ENCODE results near the gene UQCC5.
A peak's percentile ranks its signal among the peaks of the same experiment; 100 is the strongest.

The UQCC5 gene

DNA sequence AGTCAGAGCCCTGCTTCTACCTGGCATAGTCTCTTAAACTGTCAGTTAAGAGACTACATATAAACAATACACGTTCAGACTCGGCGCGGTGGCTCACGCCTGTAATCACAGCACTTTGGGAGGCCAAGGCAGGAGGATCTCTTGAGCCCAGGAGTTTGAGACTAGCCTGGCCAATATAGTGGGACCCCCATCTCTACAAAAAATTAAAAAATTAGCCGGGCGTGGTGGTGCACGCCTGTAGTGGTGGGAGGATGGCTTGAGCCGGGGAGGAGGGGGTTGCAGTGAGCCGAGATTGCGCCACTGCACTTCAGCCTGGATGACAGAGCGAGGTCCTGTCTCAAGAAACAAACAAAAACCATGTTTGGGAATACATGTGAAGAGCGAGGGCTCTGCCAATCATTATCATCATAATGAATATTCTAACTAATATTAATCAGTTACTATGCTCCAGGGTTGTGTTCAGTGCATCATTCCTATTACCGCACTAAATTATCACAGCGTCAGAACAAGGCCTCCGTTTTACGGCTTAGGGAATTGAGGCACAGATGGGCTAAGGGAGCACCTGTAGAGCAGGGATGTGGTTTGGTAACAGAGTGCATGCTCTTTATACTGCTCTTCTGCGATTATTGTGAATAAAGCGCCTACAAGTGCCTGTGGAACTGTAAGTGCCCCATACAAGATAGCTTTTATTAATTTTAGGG, 844 bp upstream of the UQCC5 start:
- no peak for DNase-seq

DNA sequence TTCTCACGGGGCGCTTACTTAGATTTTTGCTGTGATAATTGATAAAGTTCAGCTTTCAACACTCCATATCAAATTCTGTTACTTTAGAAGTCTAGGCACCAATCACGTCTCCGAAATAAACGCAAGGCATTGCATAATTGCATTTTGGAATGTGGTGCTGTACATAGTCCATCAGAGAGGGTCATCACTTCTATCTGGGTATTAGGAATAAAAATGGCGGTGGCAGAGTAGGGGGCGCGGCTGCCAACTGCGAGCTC, 365 bp upstream of the UQCC5 start:
- DNase-seq: no peak

DNA sequence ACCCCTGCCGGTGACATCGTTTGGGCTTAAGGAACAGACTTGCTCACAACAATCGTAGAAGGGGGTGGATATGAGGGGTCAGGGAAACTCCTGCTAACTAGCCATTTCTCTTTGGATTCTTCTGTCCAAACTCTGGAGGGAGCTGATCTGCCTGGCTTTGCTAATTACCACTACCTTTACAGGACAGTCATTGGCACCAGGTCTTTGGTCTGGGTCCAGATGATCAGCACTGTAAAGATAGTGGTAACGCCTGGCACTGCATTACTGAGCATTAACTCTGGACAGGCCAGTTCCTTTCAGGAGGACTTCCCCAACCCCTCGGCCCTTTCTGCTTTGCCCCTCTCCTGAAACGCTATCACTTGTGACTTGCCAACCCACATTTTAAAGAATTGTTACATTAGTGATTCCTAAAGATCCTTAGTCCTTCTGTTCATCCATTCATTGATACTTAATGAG, 788 bp downstream of the UQCC5 start:
- DNase-seq: peak; percentile 64

DNA sequence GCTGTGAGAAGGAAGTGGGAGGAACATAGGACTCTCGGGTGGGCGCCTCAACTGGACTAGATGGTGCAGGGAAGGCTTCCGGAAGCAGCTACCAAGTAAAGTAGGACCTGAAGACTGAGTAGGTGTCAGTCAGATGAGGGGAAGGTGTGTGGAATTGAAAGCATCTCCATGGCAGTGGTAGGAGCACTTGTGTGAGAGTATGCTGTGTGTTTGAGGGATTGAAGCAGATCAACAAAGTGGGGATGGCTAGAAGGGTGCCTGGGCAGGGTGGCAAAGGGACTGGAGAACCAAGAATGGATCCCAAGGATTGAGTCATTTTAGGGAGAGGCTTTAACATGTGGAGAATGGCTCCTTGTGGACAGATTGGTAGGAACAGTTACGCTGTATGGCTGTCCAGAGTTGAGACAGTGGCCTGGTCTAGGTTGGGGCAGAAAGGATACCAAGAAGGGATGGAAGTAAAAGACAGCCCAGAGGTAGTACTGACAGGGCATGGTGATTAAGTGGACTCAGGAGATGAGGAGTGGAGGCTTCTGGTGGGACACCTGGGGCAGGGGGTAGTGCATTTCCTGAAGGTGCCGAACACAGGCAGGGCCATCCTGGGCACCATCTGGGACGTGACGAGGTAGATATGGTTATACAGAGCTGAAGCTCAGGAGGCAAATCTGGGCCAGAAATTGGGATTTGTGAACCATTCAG, 1.5 kb downstream of the UQCC5 start:
- DNase-seq: no peak

DNA sequence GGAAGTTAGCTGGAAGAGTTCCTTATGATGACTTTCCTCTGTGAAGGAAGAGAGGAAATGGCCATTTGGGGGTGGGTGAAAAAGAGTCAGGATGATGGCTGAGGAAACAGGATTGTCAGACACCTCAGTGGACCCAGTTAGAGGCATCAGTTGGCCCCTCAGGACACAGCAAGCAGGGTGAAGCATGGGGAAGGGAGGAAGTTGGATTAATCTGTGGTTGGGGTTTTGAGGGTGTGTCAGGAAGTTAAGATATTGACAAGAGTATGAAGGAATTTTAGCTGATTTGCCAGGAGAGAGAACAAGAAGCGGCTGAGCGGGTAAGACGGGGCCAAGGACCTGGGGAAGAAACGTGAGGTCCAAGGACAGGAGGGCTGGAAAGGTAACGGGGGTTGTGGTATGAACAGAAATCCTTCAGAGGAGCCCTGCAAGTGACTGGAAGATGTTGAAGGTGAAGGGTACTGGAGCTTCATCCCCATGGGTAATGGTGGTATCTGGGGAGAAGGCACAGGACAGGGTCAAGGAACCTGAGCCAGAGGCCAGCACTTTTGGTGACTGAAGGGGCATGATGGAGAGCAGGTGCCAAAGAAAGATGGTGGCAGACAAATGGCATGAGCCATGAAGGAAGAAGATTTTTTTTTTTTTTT, 2.7 kb downstream of the UQCC5 start:
- no peak for DNase-seq

DNA sequence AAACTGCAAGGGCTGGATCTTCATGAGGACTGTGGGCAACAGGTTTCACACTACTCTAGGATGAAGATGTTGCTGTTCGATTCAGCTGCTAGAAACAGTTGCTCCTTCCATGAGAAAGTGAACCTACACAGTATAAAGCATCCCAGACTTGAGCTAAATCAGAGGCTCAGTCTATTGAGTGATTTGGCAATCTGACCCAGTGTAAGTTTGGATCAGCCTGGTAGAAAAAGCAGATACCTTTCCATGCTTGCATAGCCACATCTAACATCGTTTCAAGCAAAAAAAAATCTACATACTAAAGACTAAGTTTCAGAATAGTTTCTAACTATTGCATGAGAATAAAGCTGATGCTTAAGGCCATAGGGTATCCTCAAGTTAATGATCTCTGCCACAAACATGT, 4.6 kb downstream of the UQCC5 start:
- no peak for DNase-seq

DNA sequence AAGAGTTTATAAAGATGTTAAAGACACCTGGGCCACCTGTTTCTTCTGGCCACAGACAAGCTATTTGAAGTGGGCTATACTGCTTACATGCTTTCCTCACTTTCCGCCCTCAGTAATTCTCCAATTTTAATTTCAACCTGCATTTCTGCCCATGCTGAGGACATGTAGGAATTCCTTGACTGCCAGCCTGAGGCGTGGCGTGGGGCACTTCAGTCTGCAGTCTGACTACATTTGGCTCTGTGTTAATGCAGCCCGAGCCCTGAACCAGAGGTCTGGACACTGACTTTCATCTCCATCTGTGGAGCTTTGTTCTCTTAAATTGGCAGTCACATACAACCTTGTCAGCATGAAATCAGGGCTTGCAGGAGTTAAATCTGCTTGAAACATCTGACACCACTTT, 8.5 kb downstream of the UQCC5 start:
- no peak for DNase-seq

DNA sequence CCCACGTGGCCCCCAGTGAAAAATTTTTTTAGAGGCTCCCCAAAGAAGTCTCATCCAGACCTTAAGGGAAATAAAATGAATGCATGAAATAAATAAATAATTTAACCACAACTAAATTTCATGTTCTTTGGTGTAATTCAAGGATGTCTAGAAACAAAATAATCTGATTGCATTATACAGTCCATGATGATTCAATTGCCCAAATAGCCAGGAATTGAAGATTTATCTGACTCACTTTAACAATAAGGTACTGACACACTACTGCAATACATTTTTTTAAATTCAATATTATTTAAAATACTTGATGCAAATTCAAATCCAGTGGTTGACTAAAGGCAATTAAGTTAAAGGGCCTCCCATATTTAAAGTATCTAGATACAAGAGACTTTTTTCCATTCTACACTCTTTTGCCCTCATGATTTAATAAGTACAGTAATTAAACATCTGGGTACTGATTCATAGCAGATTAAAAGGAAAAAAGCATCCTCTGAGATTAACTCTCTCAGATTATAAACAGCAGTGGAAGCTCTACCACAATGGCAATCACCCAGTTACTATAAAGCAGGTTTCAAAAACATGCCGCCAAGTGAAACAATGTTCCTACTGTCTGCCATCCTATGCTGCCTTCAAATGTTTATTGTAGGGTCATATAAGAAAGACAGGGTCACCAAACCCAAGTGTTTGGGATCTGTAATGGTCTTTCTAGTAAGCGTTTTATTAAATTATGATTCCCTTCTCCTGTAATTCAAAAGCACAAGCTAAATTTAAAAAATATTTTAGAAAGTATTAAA, 9.9 kb downstream of the UQCC5 start:
- DNase-seq: no peak

DNA sequence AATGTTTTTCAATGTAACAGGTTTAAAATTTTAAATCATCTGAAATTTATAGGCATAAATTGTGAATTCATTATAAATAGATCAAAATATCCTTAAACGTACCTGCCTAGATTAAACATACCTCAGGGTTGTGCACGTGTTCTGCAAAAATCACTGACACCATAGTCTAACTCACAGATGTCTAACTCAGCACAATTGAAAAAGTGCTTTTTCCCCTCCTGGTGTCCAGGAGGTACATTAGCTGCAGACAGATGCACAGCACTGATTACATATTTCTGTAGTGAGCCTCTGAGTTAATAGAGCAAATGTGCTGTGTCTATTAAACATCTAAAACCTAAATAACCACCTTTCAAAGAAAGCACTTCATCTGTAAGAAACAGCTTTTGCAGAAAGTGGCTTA, 10.7 kb downstream of the UQCC5 start:
- DNase-seq: peak; percentile 33

DNA sequence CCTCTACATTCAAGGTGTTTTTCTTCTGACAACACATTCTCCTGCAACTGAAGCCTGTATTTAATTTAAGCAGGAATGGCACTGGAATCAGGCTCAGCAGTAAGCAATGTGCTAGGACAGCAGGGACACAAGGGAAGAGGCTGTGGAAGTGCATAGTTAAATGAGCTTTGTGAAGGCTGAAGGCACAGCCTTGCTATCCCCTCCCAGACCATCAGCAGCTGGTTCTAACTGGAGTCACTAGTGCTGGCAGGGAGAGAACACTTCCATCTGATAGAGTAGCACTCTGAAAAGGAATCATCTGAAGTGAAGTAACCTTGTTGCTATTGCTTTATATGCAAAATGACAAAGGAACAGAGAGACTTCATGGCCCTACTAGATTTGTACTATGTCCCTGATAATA, 14.7 kb downstream of the UQCC5 start:
- no peak for DNase-seq

DNA sequence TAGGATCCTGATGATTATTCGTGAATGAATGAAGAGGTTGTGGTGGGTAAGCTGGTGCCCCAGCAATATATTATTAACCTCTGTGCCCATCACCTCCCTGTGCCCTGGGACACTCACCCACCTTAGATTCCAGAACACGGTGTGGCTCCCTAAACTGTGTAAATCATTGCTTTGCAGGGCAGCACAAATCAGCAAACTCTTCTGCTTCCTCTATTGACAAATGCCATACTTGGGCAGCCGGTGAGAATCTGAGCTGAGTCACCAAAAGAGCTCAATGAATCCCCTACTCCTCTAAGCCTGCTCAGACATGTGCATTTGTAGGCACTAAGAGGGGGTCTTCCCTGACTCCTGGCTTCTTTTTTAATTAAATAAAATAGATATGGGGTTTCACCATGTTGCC, 15.7 kb downstream of the UQCC5 start:
- no peak for DNase-seq

DNA sequence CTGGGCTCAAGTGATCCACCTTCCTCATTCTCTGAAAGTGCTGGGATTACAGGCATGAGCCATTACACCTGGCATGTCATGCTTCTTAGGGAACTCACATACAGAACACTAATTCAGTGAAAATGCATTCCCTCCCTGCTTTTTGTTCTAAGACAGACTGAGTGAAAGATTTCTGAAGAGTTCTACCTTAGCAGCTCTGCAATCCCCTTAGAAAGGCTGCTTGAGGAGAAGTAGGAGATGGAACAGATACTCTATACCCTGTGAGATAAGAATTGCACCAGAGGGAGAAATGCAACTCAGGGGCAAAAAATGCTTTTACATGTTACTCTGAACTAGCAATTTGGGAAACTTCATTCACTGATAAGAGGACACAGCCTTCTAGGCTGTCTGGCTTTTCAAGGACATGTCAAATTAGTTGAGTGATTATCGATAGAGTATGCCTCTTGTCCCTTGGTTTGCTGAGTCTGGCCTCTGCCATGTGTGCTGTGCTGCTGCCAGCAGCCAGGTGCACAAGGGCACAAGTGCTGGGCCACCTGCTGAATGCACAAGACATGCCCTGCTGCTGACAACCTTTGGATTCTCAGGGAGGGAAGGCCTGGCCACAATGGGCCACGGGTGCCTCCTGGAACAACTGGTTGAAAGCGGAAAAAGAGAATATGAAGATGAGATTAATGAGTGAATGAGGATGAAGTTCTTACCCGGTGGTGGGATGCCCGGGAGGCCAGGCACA, 17.8 kb downstream of the UQCC5 start:
- DNase-seq: no peak

DNA sequence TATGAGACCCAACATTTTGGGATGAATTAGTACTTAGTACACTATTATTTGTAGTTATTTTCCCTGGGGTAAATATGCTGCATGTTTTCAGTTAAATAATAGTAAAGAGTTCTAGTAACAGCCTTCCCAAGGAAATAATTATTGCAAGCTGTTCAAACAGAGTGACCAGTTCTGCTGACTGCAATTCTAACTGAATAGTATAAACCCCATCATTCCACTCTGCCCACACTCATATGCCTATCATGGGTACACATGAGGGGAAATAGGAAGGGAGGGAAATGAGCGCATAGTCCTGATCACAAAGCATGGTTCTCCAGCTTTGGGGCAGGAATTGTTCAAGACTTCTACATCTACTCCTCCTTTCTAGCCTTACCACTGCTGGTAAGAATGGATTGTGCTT, 18.7 kb downstream of the UQCC5 start:
- no peak for DNase-seq

DNA sequence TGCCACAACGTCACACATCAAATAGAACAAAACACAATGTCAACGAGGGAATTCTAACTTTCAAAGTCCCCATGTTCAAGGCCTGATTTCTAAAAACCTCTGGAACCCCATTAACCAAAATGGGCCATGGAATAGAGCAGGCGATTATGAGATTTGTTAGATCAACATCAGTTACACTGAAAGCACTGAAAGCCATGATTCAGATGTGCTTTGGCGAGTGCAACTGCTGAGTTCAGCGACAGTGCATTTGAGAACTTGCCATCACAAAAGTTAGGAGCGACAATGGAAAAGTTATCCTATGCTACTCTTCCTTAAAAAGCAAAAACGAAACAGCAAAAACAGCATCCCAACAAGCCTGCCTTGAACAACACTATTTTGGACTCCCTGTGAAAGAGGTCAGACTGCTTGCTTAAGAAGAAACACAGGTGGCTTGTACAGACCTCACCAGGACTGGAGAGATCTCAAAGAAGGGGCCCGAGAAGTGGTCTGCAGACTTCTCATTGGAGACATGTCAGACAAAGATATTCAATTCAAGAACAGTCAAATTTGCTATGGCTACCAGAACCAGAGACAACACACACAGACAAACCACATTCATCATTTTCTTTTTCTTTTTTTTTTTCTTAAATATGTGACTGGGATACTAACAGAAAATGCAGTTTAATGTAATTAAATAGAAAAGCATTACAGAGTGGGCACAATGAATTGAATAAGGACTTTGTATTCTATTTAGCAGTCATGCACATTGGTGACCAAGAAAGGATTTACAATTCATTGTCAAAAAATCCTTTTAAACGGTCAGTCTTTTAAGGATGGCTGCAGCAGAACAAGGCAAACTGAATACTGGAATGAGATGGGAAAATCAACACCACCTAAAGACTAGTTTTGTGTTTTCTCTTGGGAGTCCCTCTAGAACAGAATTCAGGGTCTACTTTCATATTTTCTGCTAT, 20.9 kb downstream of the UQCC5 start:
- DNase-seq: no peak

DNA sequence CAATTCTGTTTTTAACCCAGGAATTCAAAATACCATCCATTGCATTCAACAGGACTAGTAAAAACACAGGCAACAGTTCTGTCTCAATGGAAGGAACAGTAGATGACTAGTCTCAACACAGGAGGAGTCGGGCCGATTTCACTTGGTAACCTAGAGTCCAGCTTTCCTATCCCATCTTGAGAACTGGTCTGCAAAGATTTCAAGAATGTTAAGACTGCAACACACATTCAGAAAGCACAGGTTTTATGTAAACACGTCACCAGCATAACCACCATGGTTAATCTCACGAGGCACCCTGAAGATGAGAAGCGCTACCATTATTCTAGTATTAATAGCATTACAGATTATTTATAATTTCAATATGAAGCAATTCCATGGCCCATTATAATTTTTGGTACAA, 22.0 kb downstream of the UQCC5 start:
- DNase-seq: no peak

DNA sequence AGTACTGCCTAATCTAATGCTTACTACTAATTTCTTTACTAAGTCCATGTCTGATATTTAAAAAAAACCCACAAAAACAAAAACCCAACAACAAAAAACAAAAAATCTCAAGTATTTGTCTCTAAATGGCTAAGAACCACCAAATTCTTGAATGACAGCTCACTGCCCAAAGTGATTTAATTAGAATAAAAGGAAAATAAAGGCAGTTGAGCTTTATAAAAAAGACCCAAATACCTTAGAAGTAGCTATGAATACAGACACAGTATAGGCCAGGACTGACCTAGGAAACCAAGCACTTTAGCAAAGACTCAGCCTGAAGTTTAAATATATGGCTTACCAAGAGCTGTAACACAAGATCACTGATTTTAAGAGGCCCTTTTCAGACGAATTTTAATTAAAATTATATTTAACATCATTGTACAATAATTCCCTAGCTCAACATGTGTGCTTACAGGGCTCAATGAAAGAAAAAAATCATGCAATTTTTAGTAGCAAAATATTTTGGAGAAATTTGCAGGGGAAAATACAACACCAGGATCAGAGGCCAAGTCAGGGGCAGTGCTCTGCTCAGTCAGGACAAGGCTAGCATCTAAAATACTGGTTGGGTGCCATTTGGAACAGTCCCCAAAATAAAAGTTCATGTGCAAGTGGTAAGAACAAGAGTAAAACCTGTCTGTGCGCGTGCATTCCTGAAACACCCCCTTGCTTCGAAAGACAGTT, 24.8 kb downstream of the UQCC5 start:
- DNase-seq: no peak

DNA sequence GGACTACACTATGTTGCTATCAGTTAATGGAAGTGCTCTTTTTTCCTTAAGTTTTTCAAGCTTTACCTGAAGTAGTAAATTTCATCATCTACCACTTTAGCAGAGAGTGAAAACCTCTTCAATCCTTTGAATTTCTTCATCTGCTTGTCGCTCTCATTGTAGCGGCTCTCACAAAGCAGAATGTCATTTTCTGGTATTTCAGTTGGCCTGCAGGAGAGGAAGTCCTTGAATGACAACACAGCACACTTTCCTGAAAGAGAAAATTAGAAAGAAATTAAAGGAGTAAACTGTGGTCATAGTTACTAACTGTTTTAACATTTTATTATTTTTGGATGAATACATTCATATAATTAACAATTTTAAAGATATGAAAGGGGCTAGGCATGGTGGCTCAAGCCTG, 27.6 kb downstream of the UQCC5 start:
- no peak for DNase-seq

DNA sequence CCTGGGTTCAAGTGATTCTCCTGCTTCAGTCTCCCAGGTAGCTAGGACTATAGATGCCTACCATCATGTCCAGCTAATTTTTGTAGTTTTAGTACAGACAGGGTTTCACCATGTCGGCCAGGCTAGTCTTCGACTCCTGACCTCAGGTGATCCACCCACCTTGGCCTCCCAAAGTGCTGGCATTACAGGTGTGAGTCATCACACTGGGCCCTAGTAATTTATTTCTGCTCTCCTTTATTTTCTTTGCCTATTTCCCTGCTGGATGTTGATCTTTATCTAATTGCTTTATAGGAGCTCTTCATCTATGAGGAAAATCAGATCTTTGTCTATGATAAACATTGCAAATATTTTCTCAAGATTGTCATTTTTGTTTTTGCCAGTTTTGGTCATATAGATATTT, 31.7 kb downstream of the UQCC5 start:
- no peak for DNase-seq

DNA sequence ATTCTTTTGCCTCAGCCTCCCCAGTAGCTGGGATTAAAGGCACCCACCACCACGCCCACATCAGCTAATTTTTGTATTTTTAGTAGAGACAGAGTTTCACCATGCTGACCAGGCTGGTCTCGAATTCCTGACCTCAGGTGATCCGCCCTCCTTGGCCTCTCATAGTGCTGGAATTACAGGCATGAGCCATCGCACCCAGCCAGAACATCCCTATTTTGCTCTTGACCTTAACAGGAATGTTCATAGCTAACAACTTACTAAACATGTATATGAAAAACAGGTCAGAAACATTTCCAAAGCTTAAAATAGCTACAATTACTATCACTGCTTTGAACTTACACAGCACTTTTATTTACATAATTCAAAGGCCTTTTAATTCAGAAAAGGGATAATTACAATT, 33.7 kb downstream of the UQCC5 start:
- no peak for DNase-seq

DNA sequence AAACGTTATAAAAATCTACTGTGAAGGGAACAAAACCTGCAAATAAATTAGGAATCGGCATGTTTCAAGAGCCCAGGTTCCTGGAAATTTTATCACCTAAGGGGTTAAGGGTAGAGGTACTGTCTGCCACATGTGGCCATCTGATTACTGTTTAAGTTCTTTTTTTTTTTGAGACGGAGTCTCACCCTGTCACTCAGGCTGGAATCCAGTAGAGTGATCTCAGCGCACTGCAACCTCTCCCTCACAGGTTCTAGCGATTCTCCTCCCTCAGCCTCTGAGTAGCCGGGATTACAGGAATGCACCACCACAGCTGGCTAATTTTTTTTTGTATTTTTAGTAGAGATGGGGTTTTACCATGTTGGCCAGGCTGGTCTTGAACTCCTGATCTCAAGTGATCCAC, 35.8 kb downstream of the UQCC5 start:
- peak; percentile 9 for DNase-seq
